DMS114 treated with DMSO at 0.1 percent for 48 hours (cell line): ENCODE results near the gene GNG7.
A peak's percentile ranks its signal among the peaks of the same experiment; 100 is the strongest.

Experiments
- DNase-seq: peaks from one replicate; lab custom pipeline; 2025; ENCODE audit not compliant: unreplicated experiment; lab: John Stamatoyannopoulos, UW

The GNG7 gene

DNA sequence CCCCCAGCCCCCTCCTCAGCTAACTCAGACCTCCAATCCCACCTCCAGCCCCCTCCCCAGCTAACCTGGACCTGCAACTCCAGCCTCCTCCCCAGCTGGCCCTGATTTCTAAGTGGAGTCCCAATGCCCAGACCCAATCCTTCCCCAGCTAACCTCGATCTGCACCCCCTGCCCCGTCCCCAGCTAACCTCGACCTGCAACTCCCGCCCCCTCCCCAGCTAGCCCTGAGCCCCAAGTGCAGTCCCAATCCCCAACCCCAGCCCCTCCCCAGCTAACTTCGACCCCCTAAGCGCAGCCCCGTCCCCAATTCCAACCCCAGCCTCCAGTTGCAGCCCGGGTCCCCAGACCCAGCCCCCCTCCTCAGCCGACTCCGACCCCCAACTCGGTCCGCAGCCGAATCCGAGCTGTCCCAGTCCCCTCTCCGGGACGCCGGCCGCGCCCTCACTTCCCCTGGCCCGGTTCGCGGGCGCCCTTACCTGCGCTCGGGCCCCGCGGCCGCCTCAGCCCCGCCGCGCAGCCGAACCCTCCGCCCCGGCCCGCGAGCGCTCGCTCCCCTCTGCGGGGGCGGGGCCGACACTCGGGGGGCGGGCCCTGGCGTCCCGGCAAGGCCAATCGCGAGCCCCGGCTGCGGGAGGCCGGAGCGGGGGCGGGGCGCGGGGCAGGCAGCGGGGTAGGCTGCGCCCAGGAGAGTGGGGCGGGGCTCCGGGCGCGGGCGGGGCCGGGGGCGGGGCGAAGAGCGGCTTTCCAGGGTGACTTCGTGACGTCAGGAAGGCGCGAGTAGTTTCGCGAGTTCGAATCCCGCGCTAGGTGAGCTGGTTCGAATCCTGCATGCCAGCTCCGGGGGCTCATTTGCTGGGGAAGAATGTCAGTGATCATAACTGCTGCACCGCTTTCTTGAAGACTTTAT lies at the start of gene GNG7:
Gene GNG7, minus strand, starts transcription at position 525 of the 907 bp plus-strand sequence. CDS start 182,006 bp downstream, outside the sequence.
- peak; percentile 39 for DNase-seq

DNA sequence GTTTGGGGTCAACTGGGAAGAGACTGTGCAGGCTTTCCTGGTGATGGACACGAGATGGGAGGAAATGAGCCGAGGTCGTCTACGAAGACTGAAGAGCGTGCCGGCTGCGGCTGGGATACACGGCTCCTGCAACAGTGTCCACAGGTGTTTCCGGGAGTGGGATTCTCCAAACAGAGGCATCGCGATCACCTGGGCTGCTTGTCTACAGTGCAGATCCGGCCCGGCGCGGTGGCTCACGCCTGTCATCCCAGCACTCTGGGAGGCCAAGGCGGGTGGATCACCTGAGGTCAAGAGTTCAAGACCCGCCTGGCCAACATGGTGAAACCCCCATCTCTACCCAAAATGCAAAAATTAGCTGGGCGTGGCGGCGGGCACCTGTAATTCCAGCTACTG lies 48.9 kb upstream of the GNG7 start:
- no peak for DNase-seq

DNA sequence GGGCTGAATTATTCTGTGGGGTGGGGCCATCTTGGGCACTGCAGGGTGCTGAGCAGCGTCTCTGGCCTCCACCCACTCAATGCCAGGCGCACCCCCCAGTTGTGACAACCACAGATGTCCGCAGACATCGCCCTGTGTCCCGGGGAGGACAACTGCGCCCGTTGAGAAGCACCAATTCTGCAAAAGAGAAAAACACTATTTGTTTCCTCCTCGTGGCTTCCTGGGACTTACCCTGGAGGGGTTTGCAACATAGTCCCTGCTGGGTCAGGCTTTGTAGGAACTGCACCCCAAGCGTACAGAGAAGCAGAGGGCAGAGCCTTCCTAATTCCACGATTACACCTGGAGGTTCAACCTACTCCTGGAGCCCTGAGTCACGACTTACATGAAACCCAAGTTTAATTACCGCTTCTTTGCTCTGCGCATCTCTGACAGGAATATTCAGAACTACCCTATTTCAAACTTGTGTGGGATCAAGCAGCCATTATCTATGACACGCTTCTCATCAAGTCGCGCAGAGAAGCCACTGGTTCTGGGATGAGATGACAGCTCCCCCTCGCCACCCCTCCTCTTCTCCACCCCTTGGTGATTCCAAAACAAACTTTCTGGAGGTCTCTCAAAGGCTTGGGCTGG lies 48.4 kb upstream of the GNG7 start:
- DNase-seq = no peak

- DNase-seq = no peak
Measured at GRCh38 chr19:2747349-2747748, 44.9 kb upstream of the GNG7 start.

- no peak for DNase-seq
Measured at GRCh38 chr19:2744113-2744512, 41.6 kb upstream of the GNG7 start.

GRCh38 chr19:2743099-2743498 lies 40.6 kb upstream of the GNG7 start:
- DNase-seq = no peak

- DNase-seq = no peak
Measured at GRCh38 chr19:2740314-2740656, 37.8 kb upstream of the GNG7 start.

DNA sequence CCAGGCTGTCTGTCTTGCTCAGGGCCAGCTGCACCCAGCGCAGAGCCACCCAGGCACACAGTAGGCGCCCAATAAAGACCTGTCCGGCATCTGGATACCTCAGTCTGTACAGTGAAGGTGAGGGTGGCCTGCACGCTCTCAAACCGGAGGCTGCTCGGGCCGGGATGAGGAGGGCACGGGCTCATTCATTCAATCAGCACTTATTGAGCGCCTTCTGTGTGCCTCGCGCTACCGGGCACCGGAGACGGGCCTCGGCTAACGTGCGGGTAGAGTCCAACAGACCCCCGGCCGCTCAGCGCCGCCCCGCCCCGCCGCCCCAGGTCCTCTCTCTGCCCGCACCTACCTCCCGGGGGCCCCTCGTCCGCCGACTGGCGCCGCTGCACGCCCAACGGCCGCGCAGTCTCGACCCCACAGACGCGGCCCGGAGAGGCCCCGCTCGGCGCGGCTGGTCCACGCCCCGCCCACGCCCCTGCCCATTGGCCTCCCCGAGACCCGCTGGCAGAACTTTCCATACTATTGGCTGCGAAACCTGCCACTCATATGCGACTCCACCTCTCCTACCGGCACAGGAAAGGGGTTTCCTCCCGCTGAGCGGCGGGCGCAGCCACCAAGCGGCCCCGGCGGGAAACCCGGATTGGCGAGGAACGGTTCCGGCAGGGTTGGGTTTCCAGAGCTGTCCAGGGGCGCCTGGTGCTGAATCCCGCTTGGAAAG lies 37.3 kb upstream of the GNG7 start, which contains the start of gene SLC39A3:
Gene SLC39A3, minus strand, starts transcription at position 416 of the 712 bp plus-strand sequence. CDS start 2,760 bp downstream, outside the sequence.
- DNase-seq = peak; percentile 81

DNA sequence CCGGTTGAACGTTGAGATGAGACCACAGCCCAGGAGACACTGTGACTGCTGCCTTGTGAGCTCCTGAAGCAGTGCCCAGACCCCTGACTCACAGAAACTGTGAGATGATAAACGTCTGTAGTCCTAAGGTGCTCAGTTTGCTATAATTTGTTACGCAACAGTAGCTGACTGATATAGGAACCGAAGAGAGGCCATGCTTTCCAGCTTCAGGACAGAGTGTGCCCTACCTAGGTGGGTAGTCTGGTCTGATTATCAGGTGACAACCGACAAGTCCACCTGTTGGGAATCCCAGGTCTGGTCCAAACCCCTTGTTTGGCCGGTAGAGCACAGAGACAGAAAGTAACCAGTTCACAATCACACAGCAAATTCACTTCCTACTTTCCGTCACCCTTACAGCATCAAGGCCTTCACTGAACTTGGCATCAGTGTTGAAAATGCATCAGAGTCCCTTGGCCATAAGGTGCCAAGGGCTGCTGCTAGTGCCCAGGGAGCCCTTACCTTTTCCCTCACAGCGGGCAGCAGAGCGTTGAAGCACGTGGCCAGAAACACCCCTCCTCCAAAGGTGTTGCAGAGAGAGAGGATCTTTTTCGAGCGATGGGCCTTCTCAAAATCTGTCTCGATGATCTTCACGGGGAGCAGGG lies 34.2 kb upstream of the GNG7 start:
- DNase-seq = no peak

- DNase-seq = no peak
Measured at GRCh38 chr19:2735374-2735773, 32.9 kb upstream of the GNG7 start.

- no peak for DNase-seq
Measured at GRCh38 chr19:2734589-2735288, 32.2 kb upstream of the GNG7 start.

DNA sequence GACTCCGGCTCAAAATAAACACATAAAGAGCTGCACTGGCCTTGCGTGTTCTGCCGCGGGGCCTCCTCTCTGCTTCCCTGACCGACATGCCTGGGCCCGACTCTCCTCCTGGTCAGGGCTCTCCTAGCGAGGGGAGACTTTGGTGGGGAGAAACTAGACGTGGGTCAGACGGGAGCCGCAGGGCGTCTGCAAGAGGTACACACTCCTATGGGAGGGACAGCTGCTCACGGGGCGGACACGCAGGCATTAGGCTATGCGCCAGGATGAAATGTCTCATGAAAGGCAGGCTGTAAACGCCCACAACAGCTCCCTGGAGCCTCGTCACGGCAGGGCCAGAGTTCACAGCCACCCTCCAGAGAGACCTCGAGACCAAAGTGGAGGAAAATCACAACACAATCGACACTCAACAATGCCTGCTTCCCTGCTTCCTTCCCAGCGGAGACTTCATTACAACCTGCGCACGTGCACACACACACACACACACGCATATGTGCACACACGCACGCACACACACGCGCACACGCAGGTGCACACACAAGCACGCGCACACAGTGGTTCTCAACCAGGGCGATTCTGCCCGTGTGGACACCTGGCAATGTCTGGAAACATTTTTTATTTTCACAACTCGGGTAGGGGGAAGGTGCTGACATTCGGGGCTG lies 31.6 kb upstream of the GNG7 start:
- DNase-seq = no peak

GRCh38 chr19:2732883-2733282 lies 30.4 kb upstream of the GNG7 start:
- DNase-seq = no peak

DNA sequence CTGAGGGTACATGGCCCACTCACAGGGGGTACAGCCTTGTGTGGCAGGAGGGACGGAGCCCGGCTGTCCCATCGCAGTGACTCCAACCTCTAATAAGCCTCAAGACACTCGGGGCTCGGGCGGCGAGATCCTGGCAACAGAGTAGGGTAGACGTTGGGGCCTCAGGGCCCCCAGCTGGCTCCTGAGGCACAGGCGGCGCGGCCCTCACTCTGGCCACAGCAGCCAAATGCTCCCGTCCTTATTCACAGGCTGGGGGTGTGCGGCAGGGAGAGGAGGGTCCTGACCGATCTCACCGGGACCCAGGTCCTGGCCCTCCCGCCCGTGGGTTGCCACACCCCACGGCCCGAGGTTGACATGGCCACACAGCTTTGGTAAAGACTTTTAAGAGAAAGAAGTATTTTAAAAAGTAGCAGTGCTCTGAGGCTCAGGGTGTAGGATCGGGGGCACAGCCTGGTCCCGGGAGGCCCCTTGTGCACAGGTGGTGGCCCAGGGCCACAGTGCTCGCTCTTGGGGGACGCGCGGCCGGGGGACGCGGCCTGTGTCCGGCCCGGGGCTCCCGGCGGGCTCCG lies 29.7 kb upstream of the GNG7 start:
- DNase-seq = no peak

- no peak for DNase-seq
Measured at GRCh38 chr19:2731181-2731995, 28.9 kb upstream of the GNG7 start.

DNA sequence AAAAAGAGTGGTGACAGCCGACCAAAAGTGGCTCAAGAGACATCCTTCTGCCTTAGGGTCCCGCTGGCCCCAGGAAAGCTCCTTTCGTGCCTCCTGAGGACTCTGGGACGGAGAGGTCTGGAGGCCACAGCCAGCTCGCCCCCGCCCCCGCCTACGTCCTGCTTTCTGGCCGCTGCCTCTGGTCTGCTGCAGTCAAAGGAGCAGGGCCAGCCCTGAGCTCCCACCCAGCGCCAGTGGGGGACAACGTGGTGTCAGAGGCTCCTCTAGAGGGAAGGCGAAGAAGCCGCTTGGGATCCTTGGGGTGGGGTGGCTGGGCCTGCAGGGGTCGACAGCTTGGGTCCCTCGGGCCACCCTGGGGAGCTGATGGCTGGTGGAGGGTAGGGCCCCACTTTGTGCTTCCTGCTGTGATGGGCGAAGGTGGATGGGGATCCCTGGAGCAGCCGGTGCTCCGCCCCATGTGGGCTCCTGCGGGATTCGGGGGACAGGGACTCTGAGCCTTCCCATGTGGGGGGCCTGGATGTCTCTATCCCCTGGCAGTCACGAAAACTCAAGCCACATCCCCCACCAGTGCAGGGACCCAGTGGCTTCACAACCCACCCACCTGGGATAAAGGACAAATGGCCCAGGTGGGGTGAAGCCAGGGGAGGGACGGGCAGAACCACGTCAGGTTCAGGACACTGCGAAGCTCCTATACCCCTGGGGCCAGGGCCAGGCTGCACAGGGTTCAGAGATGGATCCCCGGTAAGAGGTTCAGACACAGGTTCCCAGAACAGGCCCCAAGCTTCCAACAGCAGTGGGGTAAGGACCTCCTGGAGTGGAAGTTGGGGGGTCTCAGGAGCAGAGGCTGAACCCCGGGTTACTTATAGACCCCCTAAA lies 27.7 kb upstream of the GNG7 start:
- DNase-seq = no peak

- no peak for DNase-seq
Measured at GRCh38 chr19:2728783-2729387, 26.4 kb upstream of the GNG7 start.

GRCh38 chr19:2727640-2727944 lies 25.1 kb upstream of the GNG7 start:
- DNase-seq = no peak
